Measurements from ENCODE around the gene RAB27A. TPM values are rescaled to one million over a fixed set of nuclear protein-coding genes. Genes with fewer than 3 reads are reported as not detected.
A peak's percentile ranks its signal among the peaks of the same experiment; 100 is the strongest.

RAB27A gene
- total and polyA plus RNA-seq, 2 of the 8 experiments (the other 6 are each of a cell fraction or from before 2014, with no cell fraction given) = 2.3 to 6.5 TPM

DNA sequence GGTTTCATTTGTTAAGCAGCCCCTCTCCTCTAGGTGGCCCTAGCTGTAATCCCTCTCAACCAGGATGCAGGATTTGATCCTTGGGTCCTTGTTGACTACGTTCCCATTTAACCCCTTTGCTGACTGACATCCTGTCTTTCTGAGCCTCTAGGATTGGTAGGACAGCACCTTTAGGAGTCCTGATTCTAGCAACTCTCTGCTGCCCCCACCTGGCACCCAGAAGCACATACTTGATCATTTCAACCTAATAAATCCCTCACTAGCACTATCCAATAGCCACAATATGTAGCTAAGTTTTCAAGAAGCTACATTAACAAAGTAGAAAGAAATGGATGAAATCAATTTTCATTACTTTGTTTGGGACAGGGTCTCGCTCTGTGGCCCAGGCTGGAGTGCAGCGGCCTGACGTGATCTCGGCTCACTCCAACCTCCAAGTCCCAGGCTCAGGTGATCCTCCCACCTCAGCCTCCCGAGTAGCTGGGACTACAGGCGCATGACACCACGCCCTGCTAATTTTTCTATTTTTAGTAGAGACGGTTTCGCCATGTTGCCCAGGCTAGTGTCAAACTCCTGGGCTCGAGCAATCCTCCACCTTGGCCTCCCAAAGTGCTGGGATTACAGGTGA is 121.2 kb downstream of the RAB27A start:
- Histone ChIP-seq H2BK15ac (ENCODE audit: low read length) (no peak overlapping the region), H2BK5ac (ENCODE audit: low read depth, low read length) (no peak overlapping the region), H3K79me1 (ENCODE audit: low read depth, low read length) (no peaks in the 10 kb centered on the region), H3K36me3 (ENCODE audit: control insufficient read depth in 2 of 4, insufficient read depth in 4 of 4, low read length in 3 of 4) (no peaks in the 10 kb centered on the region), H4K8ac (ENCODE audit: extremely low read depth, insufficient read depth, low read length) (no peak overlapping the region), H3K27ac (ENCODE audit: low read depth, low read length) (no peak overlapping the region), H3K4me3 (ENCODE audit: extremely low read depth in 1 of 4, insufficient read depth in 2 of 4, low read depth in 3 of 4, low read length in 4 of 4) (no peak overlapping the region), H3K23ac (ENCODE audit: insufficient read length) (no peak overlapping the region), H2AFZ (ENCODE audit: low read length) (no peak overlapping the region), H3K27me3 (replicated peaks in 1 of 4; ENCODE audit: control insufficient read depth in 3 of 4, extremely low read depth in 1 of 4, insufficient read depth in 3 of 4, low read length in 3 of 4) (no peaks in the 10 kb centered on the region), H3K14ac (ENCODE audit: insufficient read length) (no peak overlapping the region), H4K20me1 (replicated peaks in 1 of 2; ENCODE audit: control insufficient read depth in 1 of 2, insufficient read depth in 2 of 2, low read length in 2 of 2) (no peaks in the 10 kb centered on the region), H3K4ac (replicated peaks; ENCODE audit: insufficient read length, low read depth, low read length) (no peak overlapping the region), H3K9ac (replicated peaks in 1 of 4; ENCODE audit: extremely low read depth in 1 of 4, low read depth in 3 of 4, low read length in 3 of 4) (no peak overlapping the region), H3K18ac (ENCODE audit: extremely low read depth, low read length) (no peak overlapping the region), H4K91ac (replicated peaks; ENCODE audit: insufficient read length, low read length) (no peak overlapping the region), H2AK5ac (ENCODE audit: low read depth, low read length) (no peak overlapping the region), H3K9me3 (ENCODE audit: insufficient read depth in 2 of 2, low read depth in 1 of 2, low read length in 1 of 2) (no peaks in the 10 kb centered on the region; a peak in 1 of 4 replicates), H3K79me2 (ENCODE audit: control insufficient read depth in 1 of 2, insufficient read depth in 2 of 2, low read length in 2 of 2) (no peaks in the 10 kb centered on the region), H3K4me1 (replicated peaks in 1 of 4; ENCODE audit: control insufficient read depth in 3 of 4, insufficient read depth in 4 of 4, low read length in 3 of 4) (no peaks in the 10 kb centered on the region), H2BK20ac (ENCODE audit: low read length) (no peak overlapping the region), H3K4me2 (ENCODE audit: insufficient read depth in 1 of 2, low read depth in 2 of 2, low read length in 2 of 2) (no peak overlapping the region), H2BK120ac (replicated peaks; ENCODE audit: low read depth, low read length) (no peak overlapping the region), H3K23me2 (ENCODE audit: low read depth, low read length) (no peaks in the 10 kb centered on the region), H2BK12ac (ENCODE audit: low read depth, low read length) (no peak overlapping the region), H3K56ac (replicated peaks; ENCODE audit: insufficient read length, low read depth, low read length) (no peak overlapping the region), H4K5ac (ENCODE audit: insufficient read length, low read depth, low read length) (no peak overlapping the region)
- DNase-seq (ENCODE audit: low read depth in 1 of 2, low spot score in 2 of 2) (peak; percentile 82 to 85), FAIRE-seq (peak; percentile 97)
- WGBS, 2 experiments (ENCODE audit: extremely low coverage in 1 of 2, insufficient coverage in 1 of 2, insufficient read length in 1 of 2, insufficient replicate concordance in 2 of 2, low coverage in 1 of 2, low lambda C conversion rate in 2 of 2, missing lambda C conversion rate in 1 of 2) = 67% methylated on average over 11 of the region's 11 CpGs; no CpG with 5 or more reads in 1 of the 2 experiments
- ChIA-PET POLR2A (ENCODE audit: partially characterized antibody) (interaction anchor here (0.9 to 1.9 kb wide), 2 partner anchors 23 to 28 kb away, joined by 3 to 5 read pairs; partner anchors contain the start of gene RSL24D1), CTCF (ENCODE audit: partially characterized antibody) (interaction anchor here (0.6 to 3.5 kb wide), 26 partner anchors 9 to 1210 kb away, joined by 3 to 29 read pairs (median 3); partner anchors contain the start of genes RSL24D1 and UNC13C)
- 0 out of 4 replicates have a peak, but pooled peaks of 1 of the 2 experiments have one; percentile 13 for TF ChIP-seq HDAC2 (IDR thresholded peaks at IDR 0.05; ENCODE audit: borderline replicate concordance in 1 of 2, low read depth in 2 of 2, low read length in 2 of 2)
- TF ChIP-seq HDAC6 (IDR thresholded peaks at IDR 0.05; ENCODE audit: low read depth, low read length) = no peak
- TF ChIP-seq CREB1 (IDR thresholded peaks at IDR 0.05) = peak; percentile 33; the same call in 1 of the 2 replicates
- no peak for TF ChIP-seq TAF1 (IDR thresholded peaks at IDR 0.05; ENCODE audit: low read depth, low read length)
